HL-60 (cell line): Measurements from ENCODE around the gene EHBP1.

Experiments used
- POLR2AphosphoS5 ChIP-seq: IDR thresholded peaks from 2 replicates; pipeline ENCODE4 v1.6.1; 2012; ENCODE audit warnings: low read depth
- TF ChIP-seq, protein P1 (sequence below): IDR thresholded peaks from one replicate; pipeline ENCODE4 v1.5.1; 2011; ENCODE audit warnings: low read length, control low read depth, inconsistent platforms; ENCODE audit not compliant: insufficient read depth

DNA sequence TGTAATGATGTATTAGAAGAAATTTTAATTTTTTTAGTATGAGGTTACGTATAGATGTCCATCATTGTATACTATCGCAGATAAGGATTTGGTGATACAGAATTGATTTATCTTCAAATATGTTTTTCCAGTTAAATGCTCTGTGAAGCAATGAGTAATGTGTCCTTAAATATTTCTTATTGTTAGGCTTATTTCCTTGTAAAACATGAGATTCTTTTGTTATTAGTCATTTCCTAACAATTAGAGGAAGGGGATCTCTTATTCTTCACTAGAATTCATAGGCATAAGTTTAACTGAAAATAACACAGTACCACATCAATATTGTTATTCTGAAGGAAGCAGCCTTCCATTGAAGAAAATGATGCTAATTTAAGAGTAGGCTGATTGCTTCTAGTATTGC lies 329.7 kb downstream of the EHBP1 start:
- no peak for TF ChIP-seq POLR2AphosphoS5
- TF ChIP-seq, protein P1, sequence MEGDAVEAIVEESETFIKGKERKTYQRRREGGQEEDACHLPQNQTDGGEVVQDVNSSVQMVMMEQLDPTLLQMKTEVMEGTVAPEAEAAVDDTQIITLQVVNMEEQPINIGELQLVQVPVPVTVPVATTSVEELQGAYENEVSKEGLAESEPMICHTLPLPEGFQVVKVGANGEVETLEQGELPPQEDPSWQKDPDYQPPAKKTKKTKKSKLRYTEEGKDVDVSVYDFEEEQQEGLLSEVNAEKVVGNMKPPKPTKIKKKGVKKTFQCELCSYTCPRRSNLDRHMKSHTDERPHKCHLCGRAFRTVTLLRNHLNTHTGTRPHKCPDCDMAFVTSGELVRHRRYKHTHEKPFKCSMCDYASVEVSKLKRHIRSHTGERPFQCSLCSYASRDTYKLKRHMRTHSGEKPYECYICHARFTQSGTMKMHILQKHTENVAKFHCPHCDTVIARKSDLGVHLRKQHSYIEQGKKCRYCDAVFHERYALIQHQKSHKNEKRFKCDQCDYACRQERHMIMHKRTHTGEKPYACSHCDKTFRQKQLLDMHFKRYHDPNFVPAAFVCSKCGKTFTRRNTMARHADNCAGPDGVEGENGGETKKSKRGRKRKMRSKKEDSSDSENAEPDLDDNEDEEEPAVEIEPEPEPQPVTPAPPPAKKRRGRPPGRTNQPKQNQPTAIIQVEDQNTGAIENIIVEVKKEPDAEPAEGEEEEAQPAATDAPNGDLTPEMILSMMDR: no peak
